ENCODE measurements around the gene ASB5.

DNA sequence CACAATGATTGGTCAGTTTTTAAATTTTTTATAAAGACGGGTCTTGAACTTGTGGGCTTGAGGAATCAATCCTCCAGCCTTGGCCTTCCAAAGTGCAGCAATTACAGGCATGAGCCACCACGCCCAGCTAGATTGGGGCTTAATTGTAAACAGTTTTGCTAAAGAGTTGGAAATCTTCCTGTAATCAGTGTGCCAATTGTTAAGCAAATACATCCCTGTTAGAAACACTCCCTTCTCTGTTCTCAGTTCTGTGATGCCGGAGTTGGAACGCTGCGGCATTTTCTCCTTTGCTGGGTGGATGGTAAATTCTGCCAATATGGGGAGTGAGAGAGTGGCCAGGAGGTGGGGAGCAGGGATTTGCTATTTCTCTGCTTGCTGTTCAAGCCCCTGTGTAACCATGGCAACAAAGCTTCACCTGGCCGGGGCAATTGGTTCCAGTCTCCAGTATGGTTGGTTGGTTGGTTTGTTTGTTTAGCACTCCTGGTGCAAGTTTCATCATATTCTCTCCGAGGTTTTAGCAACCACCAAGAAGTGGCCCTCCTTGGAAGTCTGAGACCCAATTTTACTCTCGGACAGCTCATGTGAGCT is 70.6 kb downstream of the ASB5 start:
- TF ChIP-seq, protein P1, sequence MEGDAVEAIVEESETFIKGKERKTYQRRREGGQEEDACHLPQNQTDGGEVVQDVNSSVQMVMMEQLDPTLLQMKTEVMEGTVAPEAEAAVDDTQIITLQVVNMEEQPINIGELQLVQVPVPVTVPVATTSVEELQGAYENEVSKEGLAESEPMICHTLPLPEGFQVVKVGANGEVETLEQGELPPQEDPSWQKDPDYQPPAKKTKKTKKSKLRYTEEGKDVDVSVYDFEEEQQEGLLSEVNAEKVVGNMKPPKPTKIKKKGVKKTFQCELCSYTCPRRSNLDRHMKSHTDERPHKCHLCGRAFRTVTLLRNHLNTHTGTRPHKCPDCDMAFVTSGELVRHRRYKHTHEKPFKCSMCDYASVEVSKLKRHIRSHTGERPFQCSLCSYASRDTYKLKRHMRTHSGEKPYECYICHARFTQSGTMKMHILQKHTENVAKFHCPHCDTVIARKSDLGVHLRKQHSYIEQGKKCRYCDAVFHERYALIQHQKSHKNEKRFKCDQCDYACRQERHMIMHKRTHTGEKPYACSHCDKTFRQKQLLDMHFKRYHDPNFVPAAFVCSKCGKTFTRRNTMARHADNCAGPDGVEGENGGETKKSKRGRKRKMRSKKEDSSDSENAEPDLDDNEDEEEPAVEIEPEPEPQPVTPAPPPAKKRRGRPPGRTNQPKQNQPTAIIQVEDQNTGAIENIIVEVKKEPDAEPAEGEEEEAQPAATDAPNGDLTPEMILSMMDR (IDR thresholded peaks at IDR 0.05): no peak
- no peak for TF ChIP-seq POLR2AphosphoS5 (IDR thresholded peaks at IDR 0.05)
- TF ChIP-seq POLR2A (IDR thresholded peaks at IDR 0.05): no peak
- TF ChIP-seq EP300 (IDR thresholded peaks at IDR 0.05): no peak
